HG02759 (cell line): ENCODE results near the gene DNAAF9.
A peak's percentile ranks its signal among the peaks of the same experiment; 100 is the strongest.

Experiments used
- ATAC-seq: cut with Tn5 transposase; IDR thresholded peaks from one replicate; pipeline ENCODE4 v1.9.1; 2021; ENCODE audit warnings: mild to moderate bottlenecking, moderate library complexity; ENCODE audit not compliant: unreplicated experiment

The DNAAF9 gene

GRCh38 chr20:3412600-3413392 lies 5.3 kb upstream of the DNAAF9 start:
- no peak for ATAC-seq

GRCh38 chr20:3410464-3410863 lies 3.0 kb upstream of the DNAAF9 start:
- no peak for ATAC-seq

GRCh38 chr20:3409417-3409816 lies 1.9 kb upstream of the DNAAF9 start:
- ATAC-seq, result no peak

GRCh38 chr20:3407771-3408637 lies 535 bp upstream of the DNAAF9 start:
- peak; percentile 51 for ATAC-seq

- no peak for ATAC-seq
These were observed 909 bp downstream of the DNAAF9 start for GRCh38 chr20:3406481-3407039.

- no peak for ATAC-seq
These were observed 1.6 kb downstream of the DNAAF9 start for GRCh38 chr20:3405696-3406358.

- no peak for ATAC-seq
These were observed 2.3 kb downstream of the DNAAF9 start for GRCh38 chr20:3405139-3405538.

- no peak for ATAC-seq
These were observed 3.1 kb downstream of the DNAAF9 start for GRCh38 chr20:3404402-3404801.

GRCh38 chr20:3403741-3404140 lies 3.7 kb downstream of the DNAAF9 start:
- ATAC-seq, result no peak

- ATAC-seq, result no peak
These were observed 5.0 kb downstream of the DNAAF9 start for GRCh38 chr20:3402453-3402852.

- ATAC-seq, result no peak
These were observed 7.0 kb downstream of the DNAAF9 start for GRCh38 chr20:3400260-3401155.

GRCh38 chr20:3398681-3399252 lies 8.7 kb downstream of the DNAAF9 start:
- no peak for ATAC-seq

- no peak for ATAC-seq
These were observed 11.0 kb downstream of the DNAAF9 start for GRCh38 chr20:3396492-3396891.

GRCh38 chr20:3392756-3393155 lies 14.7 kb downstream of the DNAAF9 start:
- no peak for ATAC-seq

GRCh38 chr20:3390759-3391425 lies 16.6 kb downstream of the DNAAF9 start:
- no peak for ATAC-seq

- ATAC-seq, result no peak
These were observed 23.5 kb downstream of the DNAAF9 start for GRCh38 chr20:3383878-3384495.

GRCh38 chr20:3382836-3383235 lies 24.6 kb downstream of the DNAAF9 start:
- no peak for ATAC-seq

GRCh38 chr20:3380228-3381070 lies 27.0 kb downstream of the DNAAF9 start:
- ATAC-seq, result no peak
